Spleen (tissue), 11 donors: ENCODE results near the gene PIMREG. TPM values are rescaled to one million over a fixed set of nuclear protein-coding genes. Genes with fewer than 3 reads are reported as not detected.
"Not testable (repeated sequence)": the region's sequence is repeated elsewhere in the genome, so short reads cannot be mapped to it uniquely, and the experiment has no call there.

Source experiments
- DNase-seq: peaks from one replicate; pipeline ENCODE4 v3.0.0-alpha.2; 2020
- H3K27ac ChIP-seq, 8 donors: fragments of 200-600 bp; sonication (generic) in 7 of 8; 1 replicate in 4 of 8; 2 replicates in 4 of 8; pipeline versions ENCODE4 v1.5.0 to v1.8.0; 2016 to 2021; ENCODE audit warnings: inconsistent platforms in 4 of 8, mild to moderate bottlenecking in 4 of 8, moderate library complexity in 1 of 8
- H3K27me3 ChIP-seq, 7 donors: fragments of 200-600 bp; sonication (generic) in 6 of 7; replicated peaks in 1 of 7; 1 replicate in 4 of 7; 2 replicates in 3 of 7; pipeline versions ENCODE4 v1.5.0 to v1.8.0; 2016 to 2021; ENCODE audit warnings: inconsistent platforms in 3 of 7, mild to moderate bottlenecking in 1 of 7
- H3K36me3 ChIP-seq, 6 donors: fragments of 200-600 bp; sonication (generic) in 5 of 6; 1 replicate in 4 of 6; 2 replicates in 2 of 6; pipeline versions ENCODE4 v1.5.0 to v1.8.0; 2016 to 2021; ENCODE audit warnings: inconsistent platforms in 2 of 6
- H3K4me1 ChIP-seq, 6 donors: fragments of 200-600 bp; sonication (generic) in 5 of 6; 1 replicate in 3 of 6; 2 replicates in 3 of 6; pipeline versions ENCODE4 v1.5.0 to v1.8.0; 2016 to 2021; ENCODE audit warnings: inconsistent platforms in 3 of 6
- H3K4me3 ChIP-seq, 8 donors: fragments of 200-600 bp; sonication (generic) in 7 of 8; 1 replicate in 4 of 8; 2 replicates in 4 of 8; pipeline versions ENCODE4 v1.5.0 to v1.8.0; 2016 to 2021; ENCODE audit warnings: inconsistent platforms in 4 of 8, mild to moderate bottlenecking in 4 of 8, moderate library complexity in 2 of 8
- H3K9me3 ChIP-seq, 8 donors: fragments of 200-600 bp; sonication (generic) in 7 of 8; 1 replicate in 4 of 8; 2 replicates in 4 of 8; pipeline versions ENCODE4 v1.5.0 to v1.8.0; 2016 to 2021; ENCODE audit warnings: inconsistent platforms in 4 of 8
- CTCF ChIP-seq, 11 experiments: fragments of 200-600 bp in 7 of 11; fragments of 450-650 bp in 4 of 11; sonication (generic) in 4 of 11; IDR thresholded peaks in 8 of 11; conservative IDR thresholded peaks in 3 of 11; 1 replicate in 7 of 11; 2 replicates in 4 of 11; pipeline versions ENCODE4 v1.4.0 to v1.8.0; 2016 to 2021; ENCODE audit warnings: antibody characterized with exemption in 11 of 11, inconsistent platforms in 4 of 11, mild to moderate bottlenecking in 1 of 11
- POLR2A ChIP-seq, 3 donors: fragments of 450-650 bp; IDR thresholded peaks; one replicate each; pipeline ENCODE4 v1.5.1; 2017; ENCODE audit warnings: antibody characterized with exemption in 3 of 3, mild to moderate bottlenecking in 1 of 3
- POLR2AphosphoS5 ChIP-seq, 3 donors: sonication (generic); formaldehyde crosslinking; IDR thresholded peaks; one replicate each; pipeline ENCODE4 v1.5.1; 2017; ENCODE audit warnings: antibody characterized with exemption in 3 of 3
- WGBS, 5 donors: extraction: QIAGEN DNeasy Blood & Tissue Kit in 3 of 5; methylation state at CpG; one replicate each; pipeline versions ENCODE4 v1.1.5 to v1.1.7; 2013 to 2018; 5-methylcytosine and 5-hydroxymethylcytosine counted together
- intact Hi-C: fragments of 100-400 bp; cut with DNase I; formaldehyde crosslinking; loops from one replicate; pipeline ENCODE4 v1.15.0; 2023; ENCODE audit warnings: low total_unique reads
- polyA plus RNA-seq, 3 donors: library from polyadenylated mRNA; stranded (reverse); fragments of 200-250 nt; gene quantifications; one replicate each; pipeline ENCODE4 v1.2.1, GENCODE V29; 2013
- total RNA-seq, 7 donors: library from RNA; depleted of rRNA in 3 of 7; stranded (reverse); fragments of >200 nt in 3 of 7; fragmentation: NEBNext Ultra II Directional in 4 of 7; extraction: Animal tissue kit (Norgen Biotek cat#: 25700) in 4 of 7; gene quantifications; one replicate each; pipeline versions ENCODE4 v1.1.0 to v1.2.1, GENCODE V29; 2016 to 2021
- donor health status: healthy with polysubstance abuse.
- donor health status: DM: no; HTN: no; CAD: no; lungs with moderate emphysema.
- donor health status: DM: no; HTN: no; CAD: no.
- donor health status: Bipolar disorder and iron deficiency.
- donor health status: healthy.
- donor health status: DM: no; HTN: no; CAD: no.
- donor health status: DM: yes; HTN: yes; CAD: no.

The PIMREG gene
- total and polyA plus RNA-seq, 10 donors: 1.3 to 11.6 (median 3.8) TPM

GRCh38 chr17:6480303-6480675, 36.0 kb downstream of the PIMREG start:
- intact Hi-C loops: no loop called here
- DNase-seq: no peak
- TF ChIP-seq POLR2A (IDR thresholded peaks at IDR 0.05) (no peak), POLR2AphosphoS5 (IDR thresholded peaks at IDR 0.05) (no peak), CTCF (IDR thresholded peaks at IDR 0.05 in 8 of 11, conservative IDR thresholded peaks at IDR 0.05 in 3 of 11) (no peak)
- H3K36me3 ChIP-seq: peaks cover 0 to 89% (median 5%) of the 10 kb centered on the region in 6 donors
- no peaks in the 10 kb centered on the region for H3K9me3 ChIP-seq
- WGBS, 5 donors: 58 to 86% (median 62%) methylated on average over 1 to 9 of the region's 9 CpGs
- H3K4me3 ChIP-seq: no peak overlapping the region
- H3K27ac ChIP-seq: peak overlapping the region in 6 of 8 donors; percentile 5 to 58 (median 33)
- peaks cover 0 to 78% (median 21%) of the 10 kb centered on the region in 6 donors for H3K4me1 ChIP-seq
- H3K27me3 ChIP-seq: no peaks in the 10 kb centered on the region

- intact Hi-C loops: no loop called here
- no peaks in the 10 kb centered on the region for H3K27me3 ChIP-seq
- peak overlapping the region in 2 of 8 donors; percentile 28 to 51 for H3K27ac ChIP-seq
- peaks cover 0 to 78% (median 26%) of the 10 kb centered on the region in 6 donors for H3K4me1 ChIP-seq
- 81 to 95% (median 85%) methylated on average over 6 of the region's 6 CpGs for WGBS, 5 donors
- H3K4me3 ChIP-seq: no peak overlapping the region
- TF ChIP-seq POLR2AphosphoS5 (IDR thresholded peaks at IDR 0.05) (no peak), POLR2A (IDR thresholded peaks at IDR 0.05) (no peak), CTCF (IDR thresholded peaks at IDR 0.05 in 8 of 11, conservative IDR thresholded peaks at IDR 0.05 in 3 of 11) (no peak)
- no peak for DNase-seq
- H3K9me3 ChIP-seq: no peaks in the 10 kb centered on the region
- H3K36me3 ChIP-seq: peaks cover 0 to 71% (median 5%) of the 10 kb centered on the region in 6 donors
These were observed 37.8 kb downstream of the PIMREG start for GRCh38 chr17:6482105-6482455.

- H3K9me3 ChIP-seq, intact Hi-C loops: not testable (repeated sequence)
These were observed 38.5 kb downstream of the PIMREG start for GRCh38 chr17:6482796-6483195.

GRCh38 chr17:6483507-6483906, 39.3 kb downstream of the PIMREG start:
- DNase-seq: no peak
- H3K9me3 ChIP-seq: no peaks in the 10 kb centered on the region
- TF ChIP-seq POLR2A (IDR thresholded peaks at IDR 0.05) (no peak), CTCF (IDR thresholded peaks at IDR 0.05 in 8 of 11, conservative IDR thresholded peaks at IDR 0.05 in 3 of 11) (no peak), POLR2AphosphoS5 (IDR thresholded peaks at IDR 0.05) (peak in 2 of 3 donors; percentile 33 to 36)
- intact Hi-C loops: no loop called here
- H3K4me3 ChIP-seq: no peak overlapping the region
- peaks cover 0 to 57% (median 0%) of the 10 kb centered on the region in 6 donors for H3K36me3 ChIP-seq
- peak overlapping the region in 5 of 8 donors; percentile 28 to 57 (median 49) for H3K27ac ChIP-seq
- peaks cover 10 to 78% (median 33%) of the 10 kb centered on the region in 6 donors for H3K4me1 ChIP-seq
- WGBS, 5 donors: 74 to 87% (median 77%) methylated on average over 7 to 16 of the region's 16 CpGs
- H3K27me3 ChIP-seq: no peaks in the 10 kb centered on the region

More at GRCh38 chr17:6482796-6483195, 38.5 kb downstream of the PIMREG start:
- H3K36me3 ChIP-seq: peaks cover 0 to 64% (median 3%) of the 10 kb centered on the region in 6 donors
- peak overlapping the region in 2 of 8 donors; percentile 28 to 51 for H3K27ac ChIP-seq
- not testable (repeated sequence) for DNase-seq, H3K27me3 ChIP-seq, H3K4me3 ChIP-seq
- 66 to 86% (median 84%) methylated on average over 10 of the region's 10 CpGs for WGBS, 5 donors
- peaks cover 5 to 78% (median 30%) of the 10 kb centered on the region in 6 donors for H3K4me1 ChIP-seq
